GM12892 (cell line): ENCODE measurements around the gene CRISPLD2.

Source experiments
- DNase-seq: peaks from one replicate; pipeline ENCODE4 v3.0.0; 2011; ENCODE audit not compliant: insufficient read length
- FAIRE-seq: peaks from 2 replicates; lab custom pipeline; 2011; peaks lifted over from hg19 to GRCh38; lab: Jason Lieb, UNC
- POLR2A ChIP-seq: IDR thresholded peaks from 2 replicates; pipeline ENCODE4 v1.6.1; 2011; ENCODE audit warnings: low read depth, low read length, control low read depth
- POLR2AphosphoS5 ChIP-seq: IDR thresholded peaks from 2 replicates; pipeline ENCODE4 v1.6.1; 2011; ENCODE audit warnings: low read depth, low read length, control low read depth
- TAF1 ChIP-seq: IDR thresholded peaks from 2 replicates; pipeline ENCODE4 v1.6.1; 2011; ENCODE audit warnings: low read depth, mild to moderate bottlenecking, control low read depth, low read length, borderline replicate concordance

The CRISPLD2 gene

GRCh38 chr16:84940670-84941551, 121.1 kb downstream of the CRISPLD2 start:
- FAIRE-seq = no peak
- DNase-seq = no peak
- TF ChIP-seq TAF1 = no peak
- no peak for TF ChIP-seq POLR2AphosphoS5
- no peak for TF ChIP-seq POLR2A

GRCh38 chr16:84941921-84942320, 122.1 kb downstream of the CRISPLD2 start:
- FAIRE-seq (no peak), DNase-seq (no peak)
- no peak for TF ChIP-seq POLR2AphosphoS5
- no peak for TF ChIP-seq POLR2A
- TF ChIP-seq TAF1 = no peak

GRCh38 chr16:84942786-84943185, 123.0 kb downstream of the CRISPLD2 start:
- FAIRE-seq (no peak), DNase-seq (no peak)
- no peak for TF ChIP-seq POLR2AphosphoS5
- TF ChIP-seq POLR2A = no peak
- no peak for TF ChIP-seq TAF1

- TF ChIP-seq POLR2A = no peak
- no peak for DNase-seq
- no peak for FAIRE-seq
Observed at GRCh38 chr16:84943620-84944019, 123.8 kb downstream of the CRISPLD2 start.

GRCh38 chr16:84947022-84947421, 127.2 kb downstream of the CRISPLD2 start:
- FAIRE-seq = no peak
- DNase-seq = no peak
- TF ChIP-seq POLR2AphosphoS5 (no peak), TAF1 (no peak), POLR2A (no peak)

- FAIRE-seq = no peak
- DNase-seq = no peak
- TF ChIP-seq TAF1 (no peak), POLR2AphosphoS5 (no peak), POLR2A (no peak)
Observed at GRCh38 chr16:84947996-84948850, 128.4 kb downstream of the CRISPLD2 start.

- FAIRE-seq = no peak
- TF ChIP-seq TAF1 (no peak), POLR2AphosphoS5 (no peak), POLR2A (no peak)
- DNase-seq = no peak
Observed at GRCh38 chr16:84948851-84949610, 129.2 kb downstream of the CRISPLD2 start.

- DNase-seq = no peak
- TF ChIP-seq POLR2AphosphoS5 = no peak
- TF ChIP-seq POLR2A = no peak
- TF ChIP-seq TAF1 = no peak
- no peak for FAIRE-seq
Observed at GRCh38 chr16:84949772-84950436, 130.1 kb downstream of the CRISPLD2 start.

- no peak for DNase-seq
- FAIRE-seq = no peak
- TF ChIP-seq POLR2AphosphoS5 (no peak), POLR2A (no peak), TAF1 (no peak)
Observed at GRCh38 chr16:84950906-84951305, 131.1 kb downstream of the CRISPLD2 start.

- TF ChIP-seq POLR2A = no peak
- TF ChIP-seq POLR2AphosphoS5 = no peak
- TF ChIP-seq TAF1 = no peak
- FAIRE-seq (peak; percentile 90), DNase-seq (peak; percentile 59)
Observed at GRCh38 chr16:84952335-84953189, 132.8 kb downstream of the CRISPLD2 start.

GRCh38 chr16:84953190-84953746, 133.5 kb downstream of the CRISPLD2 start:
- TF ChIP-seq POLR2A (no peak), TAF1 (no peak), POLR2AphosphoS5 (no peak)
- DNase-seq (no peak), FAIRE-seq (no peak)
